GM13976 (cell line): Measurements from ENCODE around the gene GCSAML.

Experiments used
- DNase-seq: peaks from one replicate; pipeline ENCODE4 v3.0.0; 2012; ENCODE audit warnings: low spot score
- in situ Hi-C: fragments of 300-500 bp; cut with MboI; formaldehyde crosslinking; loops from one replicate; pipeline ENCODE4 v1.12.0; 2022; ENCODE audit warnings: low sequenced_read_pairs, mixed read lengths, inconsistent platforms; ENCODE audit not compliant: unreplicated experiment
- TF ChIP-seq, protein P1 (sequence below): IDR thresholded peaks from 2 replicates; pipeline ENCODE4 v1.5.1; 2012; ENCODE audit warnings: borderline replicate concordance, mild to moderate bottlenecking; ENCODE audit not compliant: insufficient read depth; ENCODE audit errors: extremely low read depth, missing control alignments, control extremely low read depth

The GCSAML gene

DNA sequence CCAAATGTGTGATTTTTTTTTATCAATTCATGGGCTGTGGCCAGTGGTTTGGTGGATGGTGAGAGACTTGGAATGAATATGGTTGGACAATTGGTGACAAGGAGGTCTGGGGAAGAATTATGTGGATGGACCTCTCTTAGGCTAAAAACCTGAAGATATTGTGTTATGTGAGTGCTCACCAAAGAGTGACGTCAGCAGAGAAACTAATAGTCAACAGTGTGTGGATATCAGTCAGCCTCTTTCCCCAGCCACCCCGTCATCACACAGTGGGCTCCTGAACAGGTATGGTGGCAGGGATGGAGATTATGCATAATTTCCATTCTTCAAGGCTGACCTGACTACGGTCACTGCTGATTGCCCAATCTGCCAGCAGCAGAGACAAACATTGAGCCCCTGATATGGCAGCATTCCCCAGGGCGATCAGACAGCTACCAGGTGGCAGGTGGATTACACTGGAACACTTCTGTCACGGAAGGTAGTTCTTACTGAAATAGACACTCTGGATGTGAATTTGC, 30.1 kb downstream of the GCSAML start:
- in situ Hi-C loops: no loop called here
- TF ChIP-seq, protein P1, sequence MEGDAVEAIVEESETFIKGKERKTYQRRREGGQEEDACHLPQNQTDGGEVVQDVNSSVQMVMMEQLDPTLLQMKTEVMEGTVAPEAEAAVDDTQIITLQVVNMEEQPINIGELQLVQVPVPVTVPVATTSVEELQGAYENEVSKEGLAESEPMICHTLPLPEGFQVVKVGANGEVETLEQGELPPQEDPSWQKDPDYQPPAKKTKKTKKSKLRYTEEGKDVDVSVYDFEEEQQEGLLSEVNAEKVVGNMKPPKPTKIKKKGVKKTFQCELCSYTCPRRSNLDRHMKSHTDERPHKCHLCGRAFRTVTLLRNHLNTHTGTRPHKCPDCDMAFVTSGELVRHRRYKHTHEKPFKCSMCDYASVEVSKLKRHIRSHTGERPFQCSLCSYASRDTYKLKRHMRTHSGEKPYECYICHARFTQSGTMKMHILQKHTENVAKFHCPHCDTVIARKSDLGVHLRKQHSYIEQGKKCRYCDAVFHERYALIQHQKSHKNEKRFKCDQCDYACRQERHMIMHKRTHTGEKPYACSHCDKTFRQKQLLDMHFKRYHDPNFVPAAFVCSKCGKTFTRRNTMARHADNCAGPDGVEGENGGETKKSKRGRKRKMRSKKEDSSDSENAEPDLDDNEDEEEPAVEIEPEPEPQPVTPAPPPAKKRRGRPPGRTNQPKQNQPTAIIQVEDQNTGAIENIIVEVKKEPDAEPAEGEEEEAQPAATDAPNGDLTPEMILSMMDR: no peak

DNA sequence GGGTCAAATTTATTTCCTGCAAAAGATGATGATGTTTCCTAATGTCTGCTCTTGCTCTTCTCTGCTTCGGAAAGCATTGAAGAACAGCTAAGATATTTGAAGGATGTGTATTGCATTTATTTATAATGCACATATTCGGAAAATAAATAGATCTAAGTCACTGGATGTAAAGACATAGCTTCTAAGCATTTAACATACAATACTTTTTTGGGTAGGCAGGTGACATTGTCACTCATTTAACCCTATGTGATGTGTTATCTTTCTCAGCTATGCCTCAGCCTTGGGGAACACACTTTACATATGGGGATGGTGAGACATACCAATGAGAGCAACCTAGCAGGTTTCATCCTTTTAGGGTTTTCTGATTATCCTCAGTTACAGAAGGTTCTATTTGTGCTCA, 39.1 kb downstream of the GCSAML start, which contains the start of gene OR2G2:
Gene OR2G2 (plus strand): TSS at position 301 of the 400 bp plus-strand sequence. CDS start 0 bp downstream, at position 301.
- in situ Hi-C loops: no loop called here
- DNase-seq: no peak
- TF ChIP-seq, protein P1: no peak

More for the DNA sequence above, 30.1 kb downstream of the GCSAML start:
- DNase-seq: no peak

DNA sequence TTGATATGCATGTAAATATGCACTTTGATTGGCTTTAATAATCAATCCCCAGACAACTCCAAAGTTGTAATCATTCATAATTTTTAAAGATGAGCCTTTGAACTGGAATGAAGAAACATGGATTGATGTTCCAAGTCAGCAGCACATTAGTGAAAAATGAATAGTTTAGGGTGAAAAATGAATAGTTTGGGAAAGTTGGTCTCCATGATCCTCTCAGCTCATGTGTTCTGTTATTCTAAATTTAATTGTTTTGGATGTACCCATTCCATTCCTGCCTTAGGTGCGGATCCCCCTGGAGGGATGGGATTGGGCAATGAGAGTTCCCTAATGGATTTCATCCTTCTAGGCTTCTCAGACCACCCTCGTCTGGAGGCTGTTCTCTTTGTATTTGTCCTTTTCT, 56.4 kb downstream of the GCSAML start, which contains the start of gene OR2G3:
Gene OR2G3 (plus strand): TSS at position 301 of the 400 bp plus-strand sequence. CDS start 0 bp downstream, at position 301.
- DNase-seq: no peak
- TF ChIP-seq, protein P1: no peak
- in situ Hi-C loops: no loop called here

DNA sequence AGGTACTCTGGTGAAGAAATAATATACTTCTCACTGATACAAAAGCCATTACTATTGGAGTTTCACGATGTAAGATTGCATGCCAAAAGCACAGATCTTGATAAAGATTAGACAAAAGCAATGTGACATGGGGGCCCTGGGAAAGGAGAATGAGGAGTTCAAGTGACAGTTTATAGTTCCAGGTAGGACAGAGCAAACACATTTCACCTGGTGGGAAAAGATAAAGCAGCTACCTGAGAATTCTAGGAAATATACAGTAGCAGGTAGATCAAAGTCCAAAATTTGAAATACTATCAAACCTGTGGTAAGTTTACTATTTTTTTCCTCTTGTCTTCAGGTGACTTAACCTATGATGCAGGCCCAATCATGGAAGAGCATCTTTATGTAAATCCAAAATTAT, 64.5 kb downstream of the GCSAML start:
- TF ChIP-seq, protein P1: no peak
- no peak for DNase-seq
- in situ Hi-C loops: no loop called here

DNA sequence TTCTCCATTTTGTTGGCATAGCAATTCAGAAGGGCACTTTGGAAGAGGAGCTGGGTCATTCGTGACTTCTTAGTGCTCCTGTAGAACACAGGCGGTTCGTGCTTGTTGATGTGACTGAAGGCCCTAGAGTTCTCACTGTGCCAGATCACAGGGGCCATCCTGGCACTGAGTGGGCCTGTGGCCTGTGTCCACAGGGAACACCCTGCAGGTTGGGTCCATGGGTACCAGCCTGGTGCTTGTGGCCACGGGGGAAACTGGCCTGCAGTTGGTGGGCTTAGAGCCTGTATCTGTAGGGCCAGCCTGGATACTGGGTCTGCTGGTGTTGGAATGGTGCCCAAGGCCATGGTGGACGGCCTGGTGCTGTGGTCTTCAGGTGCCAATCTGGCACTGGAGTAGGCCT, 65.7 kb downstream of the GCSAML start:
- in situ Hi-C loops: no loop called here
- no peak for DNase-seq
- TF ChIP-seq, protein P1: no peak
